ENCODE measurements around the gene NUP98.

- TF ChIP-seq POLR2A (IDR thresholded peaks at IDR 0.05; ENCODE audit: low read depth, low read length): no peak
- TF ChIP-seq SPI1 (IDR thresholded peaks at IDR 0.05; ENCODE audit: low read depth, low read length): no peak
Observed at GRCh38 chr11:3700410-3700809, 96.9 kb downstream of the NUP98 start.

Measured in GM12891 (cell line).